Transverse colon (tissue), 4 donors: ENCODE data around the gene SOX10. TPM values are rescaled to one million over a fixed set of nuclear protein-coding genes. Genes with fewer than 3 reads are reported as not detected.
"Not testable (repeated sequence)": the region's sequence is repeated elsewhere in the genome, so short reads cannot be mapped to it uniquely, and the experiment has no call there.

ENCODE experiments used
- DNase-seq: peaks from one replicate; pipeline ENCODE4 v3.0.0-alpha.2; 2019
- H3K27ac ChIP-seq, 4 donors: fragments of 200-600 bp; sonication (generic); 2 replicates each; pipeline ENCODE4 v1.5.1; 2016 to 2018; ENCODE audit warnings: inconsistent platforms in 4 of 4
- H3K27me3 ChIP-seq: fragments of 200-600 bp; sonication (generic); 2 replicates; pipeline ENCODE4 v1.5.1; 2017; ENCODE audit warnings: inconsistent platforms
- H3K36me3 ChIP-seq, 4 donors: fragments of 200-600 bp; sonication (generic); 2 replicates each; pipeline ENCODE4 v1.5.1; 2017 to 2019; ENCODE audit warnings: inconsistent platforms in 4 of 4
- H3K4me1 ChIP-seq, 4 donors: fragments of 200-600 bp; sonication (generic); 2 replicates each; pipeline ENCODE4 v1.5.1; 2017 to 2020; ENCODE audit warnings: inconsistent platforms in 4 of 4
- H3K4me3 ChIP-seq, 4 donors: fragments of 200-600 bp; sonication (generic); 1 replicate in 1 of 4; 2 replicates in 3 of 4; pipeline versions ENCODE4 v1.5.1 to v1.6.1; 2017 to 2019; ENCODE audit warnings: inconsistent platforms in 4 of 4
- H3K9me3 ChIP-seq, 2 donors: fragments of 200-600 bp; sonication (generic); 2 replicates each; pipeline ENCODE4 v1.5.1; 2017 to 2019; ENCODE audit warnings: inconsistent platforms in 2 of 2
- CTCF ChIP-seq, 5 experiments: fragments of 200-600 bp in 3 of 5; fragments of 450-650 bp in 2 of 5; sonication (generic) in 3 of 5; IDR thresholded peaks; 1 replicate in 2 of 5; 2 replicates in 3 of 5; pipeline ENCODE4 v1.5.1; 2016 to 2017; ENCODE audit warnings: antibody characterized with exemption in 5 of 5, inconsistent platforms in 3 of 5, mild to moderate bottlenecking in 2 of 5, moderate library complexity in 1 of 5
- EP300 ChIP-seq: sonication (generic); formaldehyde crosslinking; IDR thresholded peaks from one replicate; pipeline ENCODE4 v1.6.1; 2017; ENCODE audit warnings: antibody characterized with exemption, low read depth
- POLR2A ChIP-seq: fragments of 450-650 bp; IDR thresholded peaks from one replicate; pipeline ENCODE4 v1.6.1; 2016; ENCODE audit warnings: antibody characterized with exemption, mild to moderate bottlenecking, moderate library complexity
- POLR2AphosphoS5 ChIP-seq, 3 donors: sonication (generic); formaldehyde crosslinking; IDR thresholded peaks; one replicate each; pipeline ENCODE4 v1.6.1; 2016; ENCODE audit warnings: antibody characterized with exemption in 3 of 3
- WGBS, 2 donors: methylation state at CpG; one replicate each; pipeline ENCODE4 v1.1.5; 2018; ENCODE audit warnings: low coverage in 1 of 2; 5-methylcytosine and 5-hydroxymethylcytosine counted together
- in situ Hi-C, 4 donors: fragments of 200-750 bp; cut with MboI; loops; one replicate each; pipeline versions ENCODE4 v1.15.0 to v1.15.1; 2017; ENCODE audit warnings: low sequenced_read_pairs in 3 of 4, low pct_ligation_motif_present in 1 of 4, low pct_unique_long_range_greater_than_20kb in 1 of 4
- intact Hi-C: fragments of 100-400 bp; cut with DNase I; formaldehyde crosslinking; loops from one replicate; pipeline ENCODE4 v1.15.1; 2023; ENCODE audit warnings: low total_unique reads
- total RNA-seq, 4 donors: library from RNA; depleted of rRNA; stranded (reverse); fragments of >200 nt; gene quantifications; one replicate each; pipeline ENCODE4 v1.1.0, GENCODE V29; 2016

The SOX10 gene
- total RNA-seq, 4 donors from 2014 or later: 1.2 to 4.9 (median 3.5) TPM

GRCh38 chr22:37982151-37982785, 2.1 kb downstream of the SOX10 start:
- WGBS, 2 donors: 80% methylated on average over 8 of the region's 8 CpGs; no CpG with 5 or more reads in 1 of the 2 donors
- no peak for DNase-seq
- no peaks in the 10 kb centered on the region for H3K27me3 ChIP-seq
- H3K36me3 ChIP-seq: no peaks in the 10 kb centered on the region
- TF ChIP-seq POLR2AphosphoS5 (IDR thresholded peaks at IDR 0.05) (no peak), CTCF (IDR thresholded peaks at IDR 0.05) (no peak)
- in situ Hi-C loops (no loop called here), intact Hi-C loops (no loop called here)
- no peaks in the 10 kb centered on the region for H3K9me3 ChIP-seq
- H3K4me1 ChIP-seq: peaks cover 0 to 17% (median 4%) of the 10 kb centered on the region in 4 donors
- H3K4me3 ChIP-seq: peak overlapping the region in 1 of 4 donors; percentile 23
- peak overlapping the region in 3 of 4 donors; percentile 15 to 50 (median 33) for H3K27ac ChIP-seq

- H3K27me3 ChIP-seq: no peaks in the 10 kb centered on the region
- intact Hi-C loops: no loop called here
- no peaks in the 10 kb centered on the region for H3K9me3 ChIP-seq
- in situ Hi-C loops: no loop called here
- H3K36me3 ChIP-seq: no peaks in the 10 kb centered on the region
- peaks cover 0 to 17% (median 4%) of the 10 kb centered on the region in 4 donors for H3K4me1 ChIP-seq
- DNase-seq: peak; percentile 50
- WGBS, 2 donors: 85 to 100% methylated on average over 2 to 6 of the region's 6 CpGs
- no peak overlapping the region for H3K4me3 ChIP-seq
- no peak for TF ChIP-seq EP300
- H3K27ac ChIP-seq: peak overlapping the region in 3 of 4 donors; percentile 15 to 50 (median 33)
Observed at GRCh38 chr22:37981282-37982011, 2.9 kb downstream of the SOX10 start.

GRCh38 chr22:37979782-37980181, 4.6 kb downstream of the SOX10 start:
- 60 to 83% methylated on average over 1 to 8 of the region's 8 CpGs for WGBS, 2 donors
- Histone ChIP-seq H3K27me3 (no peaks in the 10 kb centered on the region), H3K4me1 (peaks cover 0 to 17% (median 4%) of the 10 kb centered on the region in 4 donors), H3K27ac (no peak overlapping the region), H3K4me3 (no peak overlapping the region), H3K36me3 (no peaks in the 10 kb centered on the region), H3K9me3 (no peaks in the 10 kb centered on the region)
- intact Hi-C loops (no loop called here), in situ Hi-C loops (no loop called here)
- TF ChIP-seq EP300: no peak
- no peak for TF ChIP-seq POLR2AphosphoS5 (IDR thresholded peaks at IDR 0.05)
- no peak for TF ChIP-seq POLR2A
- no peak for TF ChIP-seq CTCF (IDR thresholded peaks at IDR 0.05)
- no peak for DNase-seq

- intact Hi-C loops: no loop called here
- WGBS, 2 donors: 88% methylated on average over 4 of the region's 4 CpGs; no CpG with 5 or more reads in 1 of the 2 donors
- H3K4me1 ChIP-seq: peaks cover 0 to 10% (median 3%) of the 10 kb centered on the region in 4 donors
- in situ Hi-C loops: no loop called here
- no peaks in the 10 kb centered on the region for H3K9me3 ChIP-seq
- no peak overlapping the region for H3K27ac ChIP-seq
- H3K4me3 ChIP-seq: no peak overlapping the region
- no peaks in the 10 kb centered on the region for H3K27me3 ChIP-seq
- no peak for DNase-seq
- TF ChIP-seq POLR2AphosphoS5 (IDR thresholded peaks at IDR 0.05): no peak
- no peak for TF ChIP-seq CTCF (IDR thresholded peaks at IDR 0.05)
- no peaks in the 10 kb centered on the region for H3K36me3 ChIP-seq
Observed at GRCh38 chr22:37976547-37976946, 7.8 kb downstream of the SOX10 start.

GRCh38 chr22:37976022-37976421, 8.3 kb downstream of the SOX10 start:
- 85 to 92% methylated on average over 3 to 8 of the region's 8 CpGs for WGBS, 2 donors
- H3K36me3 ChIP-seq, H3K27ac ChIP-seq, H3K9me3 ChIP-seq, H3K4me1 ChIP-seq, in situ Hi-C loops, DNase-seq, H3K27me3 ChIP-seq, intact Hi-C loops, H3K4me3 ChIP-seq: not testable (repeated sequence)
